Neural progenitor cell (in vitro differentiated cells): ENCODE data around the gene CD276. TPM values are rescaled to one million over a fixed set of nuclear protein-coding genes. Genes with fewer than 3 reads are reported as not detected.

Experiments
- DNase-seq: peaks from one replicate; pipeline ENCODE4 v3.0.0-alpha.2; 2016; ENCODE audit warnings: low spot score
- H2AFZ ChIP-seq: fragments of 200-600 bp; sonication (generic); replicated peaks from 2 replicates; pipeline ENCODE4 v1.6.1; 2016; ENCODE audit warnings: antibody characterized with exemption
- H3F3A ChIP-seq: fragments of 200-600 bp; sonication (generic); 2 replicates; pipeline ENCODE4 v1.6.1; 2016; ENCODE audit warnings: antibody characterized with exemption, low read depth
- H3K27ac ChIP-seq: fragments of 200-600 bp; sonication (generic); 2 replicates; pipeline ENCODE4 v1.5.1; 2016; ENCODE audit warnings: mild to moderate bottlenecking
- H3K27me3 ChIP-seq: fragments of 200-600 bp; sonication (generic); 2 replicates; pipeline ENCODE4 v1.6.1; 2016; ENCODE audit warnings: mild to moderate bottlenecking, moderate library complexity
- H3K36me3 ChIP-seq: fragments of 200-600 bp; sonication (generic); 2 replicates; pipeline ENCODE4 v1.5.1; 2016
- H3K4me1 ChIP-seq: fragments of 200-600 bp; sonication (generic); 2 replicates; pipeline ENCODE4 v1.6.1; 2016; ENCODE audit warnings: mixed run types
- H3K4me2 ChIP-seq: fragments of 200-600 bp; sonication (generic); 2 replicates; pipeline ENCODE4 v1.6.1; 2016
- H3K4me3 ChIP-seq: fragments of 200-600 bp; sonication (generic); 2 replicates; pipeline ENCODE4 v1.5.1; 2016
- H3K79me2 ChIP-seq: fragments of 200-600 bp; sonication (generic); 2 replicates; pipeline ENCODE4 v1.6.1; 2016; ENCODE audit warnings: low read depth
- H3K9ac ChIP-seq: fragments of 200-600 bp; sonication (generic); 2 replicates; pipeline ENCODE4 v1.6.1; 2016
- H3K9me3 ChIP-seq: fragments of 200-600 bp; sonication (generic); 2 replicates; pipeline ENCODE4 v1.5.1; 2016; ENCODE audit warnings: low read depth
- H4K20me1 ChIP-seq: fragments of 200-600 bp; sonication (generic); 2 replicates; pipeline ENCODE4 v1.6.1; 2016; ENCODE audit warnings: low read depth
- H3K27ac Mint-ChIP-seq: 3 replicates; pipeline ENCODE4 v1.8.0; 2021; ENCODE audit warnings: mixed read lengths
- H3K27me3 Mint-ChIP-seq: 2 replicates; pipeline ENCODE4 v1.8.0; 2022; ENCODE audit warnings: low read depth, mild to moderate bottlenecking, inconsistent platforms, moderate library complexity, mixed read lengths; ENCODE audit not compliant: insufficient read depth
- H3K36me3 Mint-ChIP-seq: 3 replicates; pipeline ENCODE4 v1.8.0; 2021; ENCODE audit warnings: mixed read lengths
- H3K4me1 Mint-ChIP-seq: 3 replicates; pipeline ENCODE4 v1.8.0; 2021; ENCODE audit warnings: mixed read lengths
- H3K4me3 Mint-ChIP-seq: 3 replicates; pipeline ENCODE4 v1.8.0; 2021; ENCODE audit warnings: mild to moderate bottlenecking, moderate library complexity, mixed read lengths
- H3K9me3 Mint-ChIP-seq: 3 replicates; pipeline ENCODE4 v1.8.0; 2020; ENCODE audit warnings: mixed read lengths
- EZH2 ChIP-seq: fragments of 200-600 bp; sonication (generic); IDR thresholded peaks from 2 replicates; pipeline ENCODE4 v1.6.1; 2017; ENCODE audit warnings: antibody characterized with exemption, mild to moderate bottlenecking, moderate library complexity
- EZH2phosphoT487 ChIP-seq: fragments of 200-600 bp; sonication (generic); IDR thresholded peaks from 2 replicates; pipeline ENCODE4 v1.6.1; 2017; ENCODE audit warnings: antibody characterized with exemption
- total RNA-seq: library from RNA; depleted of rRNA; stranded (reverse); fragments of >200 nt; gene quantifications from 2 replicates; pipeline ENCODE4 v1.2.3, GENCODE V29; 2015; ENCODE audit warnings: low replicate concordance
- TF ChIP-seq, protein P1 (sequence below): fragments of 200-600 bp; sonication (generic); IDR thresholded peaks from 2 replicates; pipeline ENCODE4 v1.5.1; 2017; ENCODE audit warnings: antibody characterized with exemption, mild to moderate bottlenecking

CD276 gene
- total RNA-seq, 1 donor from 2014 or later: 62.2 TPM

DNA sequence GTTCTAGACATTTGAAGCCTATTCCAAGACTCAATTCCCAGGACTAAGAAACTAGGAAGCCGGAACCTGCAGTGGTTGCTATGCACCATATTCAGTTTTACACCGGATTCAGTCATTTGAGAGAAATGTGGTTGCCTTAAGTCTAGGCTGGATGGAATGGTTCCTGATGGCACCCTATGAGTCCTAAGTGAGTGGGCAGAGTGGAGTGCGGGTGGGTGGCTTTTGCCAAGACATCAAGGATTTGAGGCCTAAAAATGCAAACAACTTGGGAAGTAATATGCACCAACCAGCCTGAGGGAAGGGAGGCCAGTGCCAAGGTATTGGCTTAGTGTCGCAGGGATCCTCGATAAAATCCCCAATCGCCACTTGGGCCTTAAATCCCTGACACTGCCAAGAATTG, 4.2 kb upstream of the CD276 start:
- H3K27ac Mint-ChIP-seq: no peak overlapping the region
- Histone ChIP-seq H3F3A (peaks cover 18% of the 10 kb centered on the region), H3K27ac (no peak overlapping the region), H3K79me2 (peaks cover 5% of the 10 kb centered on the region), H2AFZ (no peak overlapping the region), H3K4me2 (no peak overlapping the region), H3K4me3 (no peak overlapping the region), H3K36me3 (no peaks in the 10 kb centered on the region), H4K20me1 (no peaks in the 10 kb centered on the region), H3K27me3 (no peaks in the 10 kb centered on the region), H3K9ac (no peak overlapping the region), H3K9me3 (no peaks in the 10 kb centered on the region), H3K4me1 (peaks cover 4% of the 10 kb centered on the region)
- H3K9me3 Mint-ChIP-seq: no peaks in the 10 kb centered on the region
- peaks cover 10% of the 10 kb centered on the region for H3K4me1 Mint-ChIP-seq
- no peaks in the 10 kb centered on the region for H3K36me3 Mint-ChIP-seq
- H3K4me3 Mint-ChIP-seq: no peak overlapping the region
- TF ChIP-seq EZH2phosphoT487 (no peak), EZH2 (no peak)
- TF ChIP-seq, protein P1, sequence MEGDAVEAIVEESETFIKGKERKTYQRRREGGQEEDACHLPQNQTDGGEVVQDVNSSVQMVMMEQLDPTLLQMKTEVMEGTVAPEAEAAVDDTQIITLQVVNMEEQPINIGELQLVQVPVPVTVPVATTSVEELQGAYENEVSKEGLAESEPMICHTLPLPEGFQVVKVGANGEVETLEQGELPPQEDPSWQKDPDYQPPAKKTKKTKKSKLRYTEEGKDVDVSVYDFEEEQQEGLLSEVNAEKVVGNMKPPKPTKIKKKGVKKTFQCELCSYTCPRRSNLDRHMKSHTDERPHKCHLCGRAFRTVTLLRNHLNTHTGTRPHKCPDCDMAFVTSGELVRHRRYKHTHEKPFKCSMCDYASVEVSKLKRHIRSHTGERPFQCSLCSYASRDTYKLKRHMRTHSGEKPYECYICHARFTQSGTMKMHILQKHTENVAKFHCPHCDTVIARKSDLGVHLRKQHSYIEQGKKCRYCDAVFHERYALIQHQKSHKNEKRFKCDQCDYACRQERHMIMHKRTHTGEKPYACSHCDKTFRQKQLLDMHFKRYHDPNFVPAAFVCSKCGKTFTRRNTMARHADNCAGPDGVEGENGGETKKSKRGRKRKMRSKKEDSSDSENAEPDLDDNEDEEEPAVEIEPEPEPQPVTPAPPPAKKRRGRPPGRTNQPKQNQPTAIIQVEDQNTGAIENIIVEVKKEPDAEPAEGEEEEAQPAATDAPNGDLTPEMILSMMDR: no peak
- peaks cover 7% of the 10 kb centered on the region for H3K27me3 Mint-ChIP-seq
- DNase-seq: no peak

DNA sequence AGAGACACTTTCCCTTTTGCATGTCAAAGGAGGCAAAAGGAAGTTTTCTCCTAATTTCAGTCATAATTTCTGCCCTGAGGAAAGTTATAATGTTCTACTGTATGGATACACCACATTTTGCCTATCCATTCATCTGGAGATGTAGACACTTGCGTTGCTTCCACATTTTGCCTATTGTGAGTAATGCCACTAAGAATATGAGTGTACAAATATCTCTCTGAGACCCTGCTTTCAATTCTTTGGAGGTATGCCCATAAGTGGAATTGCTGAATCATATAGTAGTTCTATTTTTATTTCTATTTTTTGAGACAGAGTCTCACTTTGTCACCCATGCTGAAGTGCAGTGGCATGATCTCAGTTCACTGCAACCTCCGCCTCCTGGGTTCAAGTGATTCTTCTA, 3.6 kb upstream of the CD276 start:
- DNase-seq: no peak
- no peak overlapping the region for H2AFZ ChIP-seq
- H4K20me1 ChIP-seq: peaks cover 4% of the 10 kb centered on the region
- no peaks in the 10 kb centered on the region for H3K9me3 Mint-ChIP-seq
- TF ChIP-seq, protein P1: no peak
- TF ChIP-seq EZH2 (no peak), EZH2phosphoT487 (no peak)
- H3K27me3 Mint-ChIP-seq: peaks cover 7% of the 10 kb centered on the region
- no peak overlapping the region for H3K4me2 ChIP-seq
- H3K79me2 ChIP-seq: peaks cover 11% of the 10 kb centered on the region
- H3K4me3 Mint-ChIP-seq: no peak overlapping the region
- no peak overlapping the region for H3K9ac ChIP-seq
- H3K27ac ChIP-seq: no peak overlapping the region
- no peak overlapping the region for H3K27ac Mint-ChIP-seq
- H3K36me3 ChIP-seq: no peaks in the 10 kb centered on the region
- no peaks in the 10 kb centered on the region for H3K36me3 Mint-ChIP-seq
- H3K27me3 ChIP-seq: no peaks in the 10 kb centered on the region
- no peak overlapping the region for H3K4me3 ChIP-seq
- H3F3A ChIP-seq: peaks cover 18% of the 10 kb centered on the region
- no peaks in the 10 kb centered on the region for H3K9me3 ChIP-seq
- H3K4me1 ChIP-seq: peaks cover 5% of the 10 kb centered on the region
- peaks cover 14% of the 10 kb centered on the region for H3K4me1 Mint-ChIP-seq

DNA sequence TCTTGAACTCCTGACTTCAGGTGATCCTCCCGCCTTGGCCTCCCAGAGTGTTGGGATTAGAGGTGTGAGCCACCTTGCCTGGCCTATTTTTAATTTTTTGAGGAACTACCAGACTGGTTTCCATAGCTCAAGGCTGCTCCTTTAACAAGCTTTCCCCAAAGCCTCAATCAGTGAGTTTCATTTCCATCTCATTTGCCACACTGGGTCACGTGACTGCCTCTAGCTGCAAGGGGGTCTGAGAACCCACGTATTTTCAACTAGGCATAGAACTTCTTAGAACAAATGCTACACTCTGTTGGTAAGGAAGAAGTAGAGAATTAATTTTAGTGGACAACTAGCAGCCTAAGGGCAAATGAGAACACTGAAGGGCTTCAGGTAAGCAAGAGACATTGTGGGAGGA, 3.1 kb upstream of the CD276 start:
- peaks cover 7% of the 10 kb centered on the region for H3K27me3 Mint-ChIP-seq
- no peak overlapping the region for H3K27ac ChIP-seq
- H4K20me1 ChIP-seq: peaks cover 9% of the 10 kb centered on the region
- H2AFZ ChIP-seq: no peak overlapping the region
- H3K4me2 ChIP-seq: no peak overlapping the region
- peaks cover 19% of the 10 kb centered on the region for H3K4me1 Mint-ChIP-seq
- peaks cover 18% of the 10 kb centered on the region for H3F3A ChIP-seq
- no peak overlapping the region for H3K4me3 Mint-ChIP-seq
- H3K9ac ChIP-seq: no peak overlapping the region
- H3K79me2 ChIP-seq: peaks cover 16% of the 10 kb centered on the region
- peaks cover 10% of the 10 kb centered on the region for H3K4me1 ChIP-seq
- no peak overlapping the region for H3K27ac Mint-ChIP-seq
- H3K4me3 ChIP-seq: no peak overlapping the region
- H3K27me3 ChIP-seq: no peaks in the 10 kb centered on the region
- TF ChIP-seq, protein P1: no peak
- no peak for TF ChIP-seq EZH2phosphoT487
- no peak for TF ChIP-seq EZH2
- DNase-seq: no peak
- H3K36me3 ChIP-seq: no peaks in the 10 kb centered on the region
- H3K36me3 Mint-ChIP-seq: no peaks in the 10 kb centered on the region
- H3K9me3 ChIP-seq: no peaks in the 10 kb centered on the region
- no peaks in the 10 kb centered on the region for H3K9me3 Mint-ChIP-seq
